HepG2 (cell line): ENCODE data around the gene ETDC. TPM values are rescaled to one million over a fixed set of nuclear protein-coding genes. Genes with fewer than 3 reads are reported as not detected.

Experiments used
- ATAC-seq: fragments of 200-7000 bp; cut with Tn5 transposase; 3 replicates; pipeline ENCODE4 v1.9.1; 2020; ENCODE audit warnings: mild to moderate bottlenecking, moderate library complexity
- BruUV-seq: library from RNA; stranded (reverse); fragments of 400-500 nt; replicated peaks from 2 replicates; lab custom pipeline; 2021; lab: Mats Ljungman, UMichigan
- CTCF ChIA-PET: fragments of 300-600 bp; formaldehyde crosslinking; extraction: SDS; loops from one replicate; lab custom pipeline; 2021; ENCODE audit warnings: low total read pairs, inconsistent platforms, low intra/inter-chr PET ratio; lab: Yijun Ruan, JAX
- POLR2A ChIA-PET: fragments of 350-600 bp; sonication (Branson Sonifier 250); formaldehyde crosslinking; loops from one replicate; lab custom pipeline; 2020; ENCODE audit warnings: antibody characterized with exemption, inconsistent platforms; lab: Yijun Ruan, JAX
- DNase-seq: peaks from one replicate; pipeline ENCODE4 v3.0.0-alpha.2; 2015; ENCODE audit warnings: low spot score
- FAIRE-seq: peaks from 3 replicates; lab custom pipeline; 2011; peaks lifted over from hg19 to GRCh38; lab: Jason Lieb, UNC
- H2AFZ ChIP-seq: one replicate; pipeline ENCODE4 v1.6.1; 2011; ENCODE audit warnings: low read length, inconsistent platforms
- H3K27ac ChIP-seq: fragments of 300-600 bp; 3 replicates; pipeline ENCODE4 v1.8.0; 2011; ENCODE audit warnings: mixed run types, mild to moderate bottlenecking, mixed read lengths, low read length, inconsistent platforms; ENCODE audit not compliant: insufficient read depth; ENCODE audit errors: extremely low read length
- H3K27me3 ChIP-seq, 2 experiments: fragments of 200-600 bp in 1 of 2; 2 replicates in 1 of 2; 3 replicates in 1 of 2; pipeline versions ENCODE4 v1.6.0 to v1.8.0; 2011; ENCODE audit warnings: low read length in 2 of 2, mild to moderate bottlenecking in 2 of 2, moderate library complexity in 2 of 2, inconsistent platforms in 1 of 2; ENCODE audit not compliant: insufficient read depth in 2 of 2, control insufficient read depth in 1 of 2
- H3K36me3 ChIP-seq, 2 experiments: fragments of 200-600 bp in 1 of 2; replicated peaks in 1 of 2; 2 replicates in 1 of 2; 3 replicates in 1 of 2; pipeline versions ENCODE4 v1.5.1 to v1.8.0; 2011; ENCODE audit warnings: low read length in 2 of 2, inconsistent platforms in 1 of 2; ENCODE audit not compliant: insufficient read depth in 2 of 2, control insufficient read depth in 1 of 2
- H3K4me1 ChIP-seq: 2 replicates; pipeline ENCODE4 v1.5.1; 2012; ENCODE audit warnings: low read length, inconsistent platforms; ENCODE audit not compliant: insufficient read depth
- H3K4me2 ChIP-seq: 2 replicates; pipeline ENCODE4 v1.6.0; 2011; ENCODE audit warnings: low read depth, low read length, inconsistent platforms
- H3K4me3 ChIP-seq, 3 experiments: fragments of 200-600 bp in 1 of 3; sonication (generic), shearing (Covaris generic) in 1 of 3; replicated peaks in 1 of 3; 2 replicates each; pipeline ENCODE4 v1.5.1; 2011 to 2016; ENCODE audit warnings: low read length in 3 of 3, inconsistent platforms in 2 of 3, low read depth in 2 of 3, mild to moderate bottlenecking in 2 of 3, control low read depth in 1 of 3, mixed read lengths in 1 of 3; ENCODE audit not compliant: insufficient read depth in 1 of 3
- H3K79me2 ChIP-seq: one replicate; pipeline ENCODE4 v1.6.1; 2011; ENCODE audit warnings: low read length, inconsistent platforms; ENCODE audit not compliant: insufficient read depth
- H3K9ac ChIP-seq: 2 replicates; pipeline ENCODE4 v1.6.0; 2011; ENCODE audit warnings: mild to moderate bottlenecking, low read depth, low read length, inconsistent platforms; ENCODE audit not compliant: insufficient read depth
- H3K9me3 ChIP-seq: 2 replicates; pipeline ENCODE4 v1.5.1; 2012; ENCODE audit warnings: mild to moderate bottlenecking, low read length
- H4K20me1 ChIP-seq: 2 replicates; pipeline ENCODE4 v1.6.0; 2011; ENCODE audit warnings: inconsistent platforms, mild to moderate bottlenecking, low read length, moderate library complexity; ENCODE audit not compliant: insufficient read depth
- IKZF4 ChIP-seq: sonication (generic); formaldehyde crosslinking; IDR thresholded peaks from 2 replicates; pipeline ENCODE4 v1.5.1; 2020; ENCODE audit warnings: borderline replicate concordance, mild to moderate bottlenecking, low read depth, missing genetic modification reagents; ENCODE audit errors: not compliant biosample characterization
- MEIS1 ChIP-seq: sonication (generic); formaldehyde crosslinking; IDR thresholded peaks from 2 replicates; pipeline ENCODE4 v1.9.0; 2021; ENCODE audit warnings: mild to moderate bottlenecking, missing genetic modification reagents, moderate library complexity, borderline replicate concordance
- TAF1 ChIP-seq: sonication (generic); formaldehyde crosslinking; IDR thresholded peaks from 2 replicates; pipeline ENCODE4 v1.4.0; 2020; ENCODE audit warnings: missing genetic modification reagents
- TOE1 ChIP-seq: sonication (generic); formaldehyde crosslinking; IDR thresholded peaks from 2 replicates; pipeline ENCODE4 v1.4.0; 2020; ENCODE audit warnings: mild to moderate bottlenecking, missing genetic modification reagents
- ZNF572 ChIP-seq: sonication (generic); formaldehyde crosslinking; IDR thresholded peaks from 2 replicates; pipeline ENCODE4 v1.5.1; 2020; ENCODE audit warnings: mild to moderate bottlenecking, missing genetic modification reagents
- ZNF772 ChIP-seq: sonication (generic); formaldehyde crosslinking; IDR thresholded peaks from 2 replicates; pipeline ENCODE4 v1.5.0; 2020; ENCODE audit warnings: mild to moderate bottlenecking, missing genetic modification reagents
- ZSCAN21 ChIP-seq: sonication (generic); formaldehyde crosslinking; IDR thresholded peaks from 2 replicates; pipeline ENCODE4 v1.8.0; 2022; ENCODE audit warnings: mild to moderate bottlenecking, missing genetic modification reagents, moderate library complexity, borderline replicate concordance
- WGBS: methylation state at CpG from one replicate; pipeline ENCODE4 v1.1.6; 2017; ENCODE audit warnings: low lambda C conversion rate; 5-methylcytosine and 5-hydroxymethylcytosine counted together
- in situ Hi-C: cut with HindIII; loops from 2 replicates; pipeline ENCODE4 v1.10.0; 2017; ENCODE audit warnings: low pct_unique_long_range_greater_than_20kb; ENCODE audit not compliant: extremely low pct_ligation_motif_present
- intact Hi-C: fragments of 100-400 bp; cut with micrococcal nuclease; formaldehyde crosslinking; loops from one replicate; pipeline ENCODE4 v1.10.0; 2022; ENCODE audit not compliant: unreplicated experiment
- polyA plus RNA-seq, 8 experiments: library from polyadenylated mRNA; depleted of rRNA in 3 of 8; stranded (reverse) in 7 of 8; unstranded in 1 of 8; fragments of >200 nt; fragmentation: Illumina TruSeq in 4 of 8; extraction: Trizol in 4 of 8; gene quantifications; 2 replicates each; pipeline versions ENCODE4 v1.2.1 to v1.2.3, GENCODE V29; 2011 to 2016; ENCODE audit warnings: low read depth in 4 of 8, missing spikeins in 1 of 8, mixed read lengths in 1 of 8; ENCODE audit not compliant: insufficient read depth in 1 of 8
- total RNA-seq, 5 experiments: library from RNA; depleted of rRNA; stranded (reverse); fragments of >200 nt; fragmentation: Illumina TruSeq; extraction: Trizol; gene quantifications; 2 replicates each; pipeline ENCODE4 v1.2.3, GENCODE V29; 2016; ENCODE audit warnings: low read depth in 1 of 5
- TF ChIP-seq, protein P1 (sequence below): sonication (generic); formaldehyde crosslinking; IDR thresholded peaks from 2 replicates; pipeline ENCODE4 v1.4.0; 2020; ENCODE audit warnings: mild to moderate bottlenecking, missing genetic modification reagents
- TF ChIP-seq, protein P2 (sequence below), 2 experiments: sonication (generic) in 1 of 2; formaldehyde crosslinking in 1 of 2; IDR thresholded peaks; 2 replicates each; pipeline versions ENCODE4 v1.4.0 to v1.6.1; 2018 to 2020; ENCODE audit warnings: missing genetic modification reagents in 2 of 2, borderline replicate concordance in 1 of 2, low read depth in 1 of 2, mild to moderate bottlenecking in 1 of 2, missing biosample characterization in 1 of 2

ETDC gene
- total and polyA plus RNA-seq, 2 of the 13 experiments (the other 11 are each of a cell fraction or from before 2014, with no cell fraction given) = not detected

DNA sequence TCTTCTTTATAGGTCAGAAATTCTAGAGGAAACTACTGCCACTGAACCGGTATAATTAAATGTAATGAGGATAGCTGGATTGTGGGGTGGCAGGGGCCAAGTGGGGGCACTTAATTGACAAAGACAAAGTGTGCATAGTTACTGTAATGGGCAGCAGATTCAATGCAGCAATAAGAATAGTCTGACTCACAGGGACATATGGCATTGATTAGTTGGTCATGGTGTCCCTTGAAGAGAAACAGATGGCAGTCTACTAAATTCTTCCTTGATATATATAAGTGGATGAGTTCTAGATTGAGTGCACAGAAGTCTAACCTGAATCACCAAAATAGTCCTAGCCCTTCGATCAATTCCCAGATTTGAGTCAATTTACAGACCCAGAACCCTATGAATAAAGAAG lies 31.6 kb downstream of the ETDC start:
- no peak for ATAC-seq
- Histone ChIP-seq H3K9ac (no peak overlapping the region), H3K4me1 (peaks cover 44% of the 10 kb centered on the region), H3K27me3 (no peaks in the 10 kb centered on the region; a peak in 1 of 5 replicates), H3K4me3 (peak overlapping the region in 1 of 3 experiments; percentile 37; a peak in 3 of 6 replicates), H3K27ac (no peak overlapping the region), H3K9me3 (no peaks in the 10 kb centered on the region), H4K20me1 (peaks cover 2% of the 10 kb centered on the region), H3K4me2 (peak overlapping the region; percentile 87), H2AFZ (no peak overlapping the region), H3K79me2 (peaks cover 36% of the 10 kb centered on the region), H3K36me3 (no peaks in the 10 kb centered on the region; a peak in 1 of 5 replicates)
- TF ChIP-seq MEIS1 (no peak), TAF1 (CRISPR knock-in tag) (no peak), ZNF572 (CRISPR knock-in tag) (no peak), ZNF772 (CRISPR knock-in tag) (no peak), ZSCAN21 (CRISPR knock-in tag) (no peak), TOE1 (CRISPR knock-in tag) (no peak), IKZF4 (CRISPR knock-in tag) (no peak)
- TF ChIP-seq, protein P1, sequence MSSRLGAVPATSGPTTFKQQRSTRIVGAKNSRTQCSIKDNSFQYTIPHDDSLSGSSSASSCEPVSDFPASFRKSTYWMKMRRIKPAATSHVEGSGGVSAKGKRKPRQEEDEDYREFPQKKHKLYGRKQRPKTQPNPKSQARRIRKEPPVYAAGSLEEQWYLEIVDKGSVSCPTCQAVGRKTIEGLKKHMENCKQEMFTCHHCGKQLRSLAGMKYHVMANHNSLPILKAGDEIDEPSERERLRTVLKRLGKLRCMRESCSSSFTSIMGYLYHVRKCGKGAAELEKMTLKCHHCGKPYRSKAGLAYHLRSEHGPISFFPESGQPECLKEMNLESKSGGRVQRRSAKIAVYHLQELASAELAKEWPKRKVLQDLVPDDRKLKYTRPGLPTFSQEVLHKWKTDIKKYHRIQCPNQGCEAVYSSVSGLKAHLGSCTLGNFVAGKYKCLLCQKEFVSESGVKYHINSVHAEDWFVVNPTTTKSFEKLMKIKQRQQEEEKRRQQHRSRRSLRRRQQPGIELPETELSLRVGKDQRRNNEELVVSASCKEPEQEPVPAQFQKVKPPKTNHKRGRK (CRISPR knock-in tag) = no peak
- TF ChIP-seq, protein P2, sequence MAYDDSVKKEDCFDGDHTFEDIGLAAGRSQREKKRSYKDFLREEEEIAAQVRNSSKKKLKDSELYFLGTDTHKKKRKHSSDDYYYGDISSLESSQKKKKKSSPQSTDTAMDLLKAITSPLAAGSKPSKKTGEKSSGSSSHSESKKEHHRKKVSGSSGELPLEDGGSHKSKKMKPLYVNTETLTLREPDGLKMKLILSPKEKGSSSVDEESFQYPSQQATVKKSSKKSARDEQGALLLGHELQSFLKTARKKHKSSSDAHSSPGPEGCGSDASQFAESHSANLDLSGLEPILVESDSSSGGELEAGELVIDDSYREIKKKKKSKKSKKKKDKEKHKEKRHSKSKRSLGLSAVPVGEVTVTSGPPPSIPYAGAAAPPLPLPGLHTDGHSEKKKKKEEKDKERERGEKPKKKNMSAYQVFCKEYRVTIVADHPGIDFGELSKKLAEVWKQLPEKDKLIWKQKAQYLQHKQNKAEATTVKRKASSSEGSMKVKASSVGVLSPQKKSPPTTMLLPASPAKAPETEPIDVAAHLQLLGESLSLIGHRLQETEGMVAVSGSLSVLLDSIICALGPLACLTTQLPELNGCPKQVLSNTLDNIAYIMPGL (CRISPR knock-in tag; IDR thresholded peaks at IDR 0.05; ENCODE audit: borderline replicate concordance in 1 of 2, low read depth in 1 of 2) = no peak
- DNase-seq = no peak
- whole genome bisulfite sequencing = 61% methylated on average over 2 of the region's 2 CpGs
- CTCF ChIA-PET = no interaction called here
- POLR2A ChIA-PET = no interaction called here
- no peak for FAIRE-seq
- intact Hi-C loops = no loop called here
- in situ Hi-C loops = no loop called here
- BruUV-seq = no TSS peak
